NCI-H128 (cell line): ENCODE data around the gene TPBGL.
A peak's percentile ranks its signal among the peaks of the same experiment; 100 is the strongest.
"Not testable (repeated sequence)": the region's sequence is repeated elsewhere in the genome, so short reads cannot be mapped to it uniquely, and the experiment has no call there.

ENCODE experiments used
- DNase-seq: peaks from one replicate; lab custom pipeline; 2025; ENCODE audit not compliant: unreplicated experiment; lab: John Stamatoyannopoulos, UW

TPBGL gene

GRCh38 chr11:75271730-75272129 is 31.2 kb downstream of the TPBGL start:
- no peak for DNase-seq

DNA sequence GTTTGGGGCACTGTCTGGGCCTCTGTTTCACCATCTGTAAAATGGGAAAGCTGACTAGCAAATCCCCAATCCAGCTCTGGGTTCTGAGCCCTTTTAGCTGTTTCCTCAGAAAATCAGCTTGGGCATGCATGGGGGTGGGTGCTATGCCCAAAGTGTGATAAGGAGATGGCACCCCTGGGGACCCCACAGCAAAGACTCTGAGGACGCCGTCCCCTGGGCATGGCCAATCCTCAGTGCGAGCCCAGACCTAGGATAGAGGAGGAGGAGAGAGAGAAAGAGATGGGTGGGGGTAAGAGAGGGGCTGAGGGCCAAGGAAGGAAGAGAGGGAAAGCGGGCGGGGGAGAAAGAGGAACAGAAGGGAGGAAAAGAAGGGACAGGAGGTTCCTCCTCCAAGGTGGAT is 31.8 kb downstream of the TPBGL start:
- DNase-seq: no peak

DNA sequence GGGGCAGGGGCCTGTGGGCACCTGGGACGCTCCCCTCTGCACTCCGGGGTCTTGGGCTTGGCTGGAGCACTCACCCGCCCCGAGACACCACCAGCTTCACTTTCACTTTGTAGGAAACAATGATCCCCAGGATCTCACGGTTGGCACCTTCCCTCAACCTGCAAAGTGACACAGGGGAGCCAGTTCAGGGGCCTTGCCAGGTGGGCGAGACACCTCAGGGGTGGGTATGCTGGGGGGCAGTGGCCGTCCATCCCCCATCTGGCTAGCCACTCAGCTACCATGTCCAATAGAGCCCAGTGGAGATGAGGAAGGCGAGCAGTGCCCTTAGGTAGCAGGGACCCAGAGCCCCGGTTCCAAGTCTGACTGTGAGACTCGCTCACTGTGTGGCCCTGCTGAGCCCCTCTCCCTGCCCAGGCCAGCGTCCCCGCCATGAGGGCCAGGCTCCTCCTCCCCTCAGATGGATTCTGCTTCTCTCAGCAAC is 32.3 kb downstream of the TPBGL start:
- no peak for DNase-seq

- no peak for DNase-seq
These were observed 33.1 kb downstream of the TPBGL start for GRCh38 chr11:75273411-75274391.

GRCh38 chr11:75274716-75275115 is 34.1 kb downstream of the TPBGL start:
- not testable (repeated sequence) for DNase-seq

- no peak for DNase-seq
These were observed 35.0 kb downstream of the TPBGL start for GRCh38 chr11:75275581-75275980.

DNA sequence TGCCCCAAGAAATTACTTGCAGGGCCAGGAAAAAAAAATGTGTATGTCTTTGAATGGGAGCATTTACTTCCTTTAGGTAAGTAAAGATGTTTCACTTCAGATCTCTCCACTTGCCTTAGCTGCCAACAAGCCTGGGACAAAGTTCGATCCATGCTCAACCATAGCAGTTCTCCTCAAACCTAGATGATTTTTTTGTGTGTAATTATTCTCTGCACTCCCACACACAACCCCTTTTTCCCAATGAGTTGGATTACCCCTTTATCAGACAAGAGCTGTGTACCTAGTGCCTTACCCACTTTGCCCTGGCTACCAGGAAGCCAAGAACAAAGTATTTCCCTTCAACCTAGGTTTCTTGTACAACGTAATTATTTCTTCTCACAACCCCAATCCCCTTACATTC is 35.6 kb downstream of the TPBGL start:
- no peak for DNase-seq

DNA sequence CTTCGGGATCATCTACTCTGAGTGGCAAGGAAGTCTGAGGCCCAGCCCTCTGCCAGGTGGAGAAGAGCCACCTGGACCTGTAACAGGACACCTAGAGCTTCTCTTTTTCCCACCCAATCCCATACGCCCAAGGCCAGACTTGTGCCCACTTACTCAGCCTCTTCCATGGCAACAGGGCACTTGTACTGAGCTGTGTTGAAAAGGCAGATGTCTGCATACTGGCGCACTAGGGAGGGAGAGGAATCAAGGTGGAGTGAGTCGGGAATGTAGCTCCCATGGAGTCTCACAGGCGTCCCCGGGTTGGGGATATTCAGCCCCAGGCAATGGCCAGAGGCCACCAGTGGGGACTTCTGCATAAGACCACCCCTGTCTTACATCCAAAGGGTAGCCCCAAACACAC is 36.1 kb downstream of the TPBGL start:
- DNase-seq: peak; percentile 95

DNA sequence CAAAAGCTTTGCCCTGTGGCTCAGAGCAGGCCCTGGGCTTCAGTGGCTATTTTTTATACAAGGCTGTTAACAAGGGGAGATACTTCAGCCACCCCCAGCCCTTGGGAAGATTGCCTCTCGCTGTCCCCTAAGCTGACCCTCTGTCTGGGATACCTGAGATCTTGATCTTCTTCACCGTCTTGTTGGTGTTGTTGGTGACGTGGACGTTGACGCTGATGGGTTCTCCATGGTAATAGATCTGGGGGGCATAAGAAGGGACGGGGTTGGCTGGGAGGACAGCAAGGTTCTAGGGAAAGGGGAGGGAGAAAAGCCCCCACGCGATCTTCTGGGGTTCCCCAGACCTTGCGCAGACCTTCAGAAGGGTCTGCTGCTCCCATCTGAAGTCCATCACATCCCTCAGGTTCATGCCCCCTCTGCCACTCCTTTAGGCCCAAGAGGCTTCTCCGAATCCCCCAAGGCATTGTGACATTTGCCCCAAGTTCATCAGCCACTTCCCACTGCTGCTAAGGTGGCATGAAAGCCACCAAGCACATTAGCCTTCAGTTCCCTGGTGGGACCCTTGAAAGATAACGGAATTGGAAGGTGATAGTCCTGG is 36.7 kb downstream of the TPBGL start:
- DNase-seq: no peak

DNA sequence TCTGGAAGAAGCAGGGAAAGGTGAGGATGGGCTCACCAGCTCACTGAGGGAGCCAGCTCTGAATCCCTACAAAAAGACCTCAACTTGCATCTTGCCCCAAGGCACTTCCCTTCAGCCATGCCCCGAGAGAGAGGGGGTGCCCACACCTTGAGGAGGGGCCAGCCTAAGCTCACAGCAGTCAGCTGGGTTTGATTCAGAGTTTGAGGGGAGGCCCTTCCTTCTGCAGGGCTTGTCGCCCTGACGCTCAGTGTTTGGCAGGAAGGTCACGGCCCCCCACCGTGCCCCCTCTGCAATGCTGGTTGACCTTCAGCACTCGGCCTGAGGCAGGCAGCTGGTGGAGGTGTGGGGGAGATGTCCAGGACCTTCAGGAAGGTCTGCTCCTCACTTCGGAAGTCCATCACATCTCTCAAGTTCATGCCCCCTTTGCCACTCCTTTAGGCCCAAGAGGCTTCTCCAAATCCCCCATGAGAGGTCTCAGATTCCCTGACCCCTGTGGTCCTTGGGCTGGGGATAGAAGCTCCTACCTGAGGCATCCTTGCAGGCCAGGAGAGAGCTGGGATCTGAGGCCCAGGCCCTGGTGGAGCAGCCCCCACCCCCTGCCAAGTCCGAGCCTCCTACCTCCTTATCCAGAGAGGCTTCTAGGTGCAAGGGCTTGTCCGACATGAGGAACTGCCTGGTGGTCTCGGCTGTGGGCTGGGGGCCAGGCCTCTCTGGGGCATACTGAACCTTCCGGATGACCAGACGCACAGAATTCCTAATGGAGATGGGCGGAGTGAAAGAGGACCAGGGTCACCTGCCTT is 37.6 kb downstream of the TPBGL start:
- DNase-seq: no peak

GRCh38 chr11:75279273-75279672 is 38.7 kb downstream of the TPBGL start:
- no peak for DNase-seq

- DNase-seq: peak; percentile 63
These were observed 39.7 kb downstream of the TPBGL start for GRCh38 chr11:75280227-75280701.

DNA sequence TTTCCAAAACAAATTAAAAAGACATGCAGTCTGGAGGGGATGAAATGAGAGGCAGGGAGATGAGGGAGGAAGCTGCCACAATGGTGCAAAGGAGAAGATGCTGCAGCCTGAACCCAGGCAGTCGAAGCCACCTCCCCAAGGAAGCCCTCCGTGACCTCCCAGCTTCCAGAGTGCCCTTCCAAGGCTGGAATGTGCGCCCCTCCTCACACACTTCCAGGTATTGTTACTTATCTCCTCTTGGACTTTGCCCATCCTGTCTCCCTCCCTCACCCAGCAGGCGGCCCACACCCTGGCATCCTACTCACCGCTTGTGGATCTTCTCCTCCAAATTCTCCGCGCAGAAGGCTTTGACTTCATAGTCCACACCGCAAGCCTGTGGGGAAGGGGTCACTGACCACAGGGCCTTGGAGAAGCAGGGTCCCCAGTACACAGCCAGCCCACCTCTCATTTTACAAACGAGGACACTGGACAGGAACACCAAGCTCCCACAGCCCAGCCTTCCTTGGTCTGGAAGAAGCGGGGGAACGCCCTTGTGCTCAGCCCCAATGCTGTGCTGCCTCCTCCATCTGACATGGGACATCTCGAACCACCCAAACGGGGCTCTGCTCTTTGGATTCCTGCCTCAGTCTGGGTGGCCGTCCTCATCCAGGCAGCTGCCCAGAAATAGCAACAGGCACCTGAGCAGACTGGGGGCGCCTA is 40.3 kb downstream of the TPBGL start:
- no peak for DNase-seq

DNA sequence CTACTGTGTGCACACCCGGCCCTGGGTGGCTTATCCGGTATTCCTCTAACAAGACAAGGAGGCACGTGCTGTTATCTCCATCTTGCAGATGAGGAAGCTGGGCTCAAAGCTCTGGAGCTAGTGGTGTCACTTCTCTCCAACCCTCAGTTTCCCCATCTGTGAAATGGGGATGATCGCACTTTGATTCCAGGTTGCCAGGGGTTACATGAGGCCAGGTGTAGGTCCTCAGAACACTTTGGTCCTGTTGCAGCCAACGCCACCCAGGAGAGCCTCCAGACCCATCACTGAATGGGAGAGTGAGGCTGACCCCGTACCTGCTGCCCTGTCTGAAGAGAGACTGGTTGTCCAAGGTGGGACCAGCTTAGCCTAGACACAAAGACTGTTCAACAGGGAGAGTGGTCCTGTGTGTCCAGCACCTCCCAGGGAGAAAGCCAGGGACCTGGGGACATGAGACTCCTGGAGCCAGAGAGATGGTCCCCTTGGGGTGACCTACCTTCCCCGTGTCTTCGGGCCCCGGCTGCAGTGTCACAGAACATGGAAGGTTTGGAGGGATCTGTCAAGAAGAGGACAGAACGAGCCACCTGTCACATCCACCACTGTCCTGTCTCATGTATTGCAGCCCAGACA is 41.0 kb downstream of the TPBGL start:
- DNase-seq: no peak

DNA sequence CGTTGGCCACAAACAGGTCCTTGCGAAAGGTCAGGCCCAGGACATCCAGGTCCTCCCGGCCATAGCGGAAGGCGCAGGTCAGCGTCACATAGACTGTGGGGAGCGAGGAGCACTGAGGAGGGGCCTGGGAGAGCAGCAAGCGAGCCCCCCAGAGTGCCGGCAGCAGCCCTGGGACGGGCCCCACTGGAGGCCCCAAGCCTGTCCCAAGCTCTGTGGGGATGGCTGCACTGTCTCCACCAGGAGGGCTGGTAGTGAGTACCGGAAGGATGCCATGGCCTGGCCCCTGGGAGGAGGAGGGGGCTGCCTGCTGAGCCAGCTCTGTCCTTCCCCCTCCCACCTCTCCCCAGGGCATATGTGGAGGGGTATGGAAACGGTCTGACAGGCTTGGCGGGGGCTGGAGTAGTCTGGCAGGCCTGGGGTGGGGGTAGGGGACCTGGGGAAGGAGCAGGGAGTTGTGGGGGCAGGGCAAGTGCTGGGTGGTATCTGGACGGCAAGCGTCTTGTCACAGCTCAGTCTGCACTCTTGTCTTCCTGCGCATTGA is 42.9 kb downstream of the TPBGL start:
- DNase-seq: no peak

DNA sequence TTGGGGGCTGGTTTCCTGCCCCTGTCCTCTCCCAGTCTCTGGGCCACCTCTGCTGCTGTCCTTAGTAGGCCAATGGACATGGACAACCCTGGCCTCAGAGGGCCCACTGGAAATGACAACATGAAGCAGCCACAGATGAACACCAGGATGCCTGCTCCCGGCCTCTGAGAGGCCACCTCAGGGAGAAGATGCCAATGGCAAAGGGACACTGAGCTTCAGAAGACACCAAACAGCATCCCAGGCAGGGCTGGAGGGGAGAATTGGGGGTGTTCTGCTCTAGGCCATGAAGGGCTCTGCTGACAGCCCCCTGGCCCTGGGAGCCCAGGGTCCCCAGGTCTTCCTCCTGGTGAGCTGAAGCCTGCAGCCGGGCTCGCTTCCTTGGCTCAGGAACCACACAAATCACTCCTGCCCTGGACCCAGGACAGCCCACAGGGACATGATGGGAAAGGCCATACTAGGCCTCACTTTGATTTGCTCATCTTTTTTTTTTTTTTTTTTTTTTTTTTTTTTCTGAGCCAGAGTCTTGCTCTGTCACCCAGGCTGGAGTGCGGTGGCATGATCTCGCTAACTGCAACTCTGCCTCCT is 45.3 kb downstream of the TPBGL start:
- no peak for DNase-seq

GRCh38 chr11:75286826-75287465 is 46.4 kb downstream of the TPBGL start:
- DNase-seq: no peak

DNA sequence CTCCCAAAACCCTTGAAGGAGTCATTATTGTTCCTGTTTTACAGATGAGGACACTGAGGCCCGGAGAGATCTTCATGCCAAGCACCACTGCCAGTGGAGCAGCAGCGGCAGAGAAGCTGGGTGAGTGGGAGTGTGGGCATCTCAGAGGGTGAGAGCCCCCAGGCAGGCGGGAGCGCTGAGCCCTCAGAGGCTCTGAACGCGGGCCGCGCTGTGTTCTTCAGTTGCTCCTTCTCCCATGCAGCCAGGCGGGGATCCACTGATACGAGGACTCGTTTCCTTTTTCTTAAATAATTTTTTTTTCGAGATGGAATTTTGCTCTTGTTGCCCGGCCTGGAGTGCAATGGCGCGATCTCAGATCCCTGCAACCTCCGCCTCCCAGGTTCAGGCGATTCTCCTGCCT is 47.0 kb downstream of the TPBGL start:
- DNase-seq: no peak

GRCh38 chr11:75289511-75289760 is 48.9 kb downstream of the TPBGL start:
- no peak for DNase-seq
